Body of pancreas (tissue), 4 donors: ENCODE results near the gene CDC42EP5. TPM values are rescaled to one million over a fixed set of nuclear protein-coding genes. Genes with fewer than 3 reads are reported as not detected.
"Not testable (repeated sequence)": the region's sequence is repeated elsewhere in the genome, so short reads cannot be mapped to it uniquely, and the experiment has no call there.

Experiments used
- ATAC-seq: fragments of 150-250 bp; one replicate; pipeline ENCODE4 v1.9.1; 2016
- DNase-seq, 4 donors: peaks; one replicate each; pipeline ENCODE4 v3.0.0-alpha.2; 2019
- H3K27ac ChIP-seq, 4 donors: fragments of 200-600 bp; sonication (generic); 1 replicate in 3 of 4; 2 replicates in 1 of 4; pipeline versions ENCODE4 v1.5.1 to v1.6.1; 2016 to 2019; ENCODE audit warnings: mild to moderate bottlenecking in 1 of 4, mixed read lengths in 1 of 4, moderate library complexity in 1 of 4
- H3K27me3 ChIP-seq, 2 donors: fragments of 200-600 bp; sonication (generic); one replicate each; pipeline ENCODE4 v1.6.0; 2016; ENCODE audit warnings: mild to moderate bottlenecking in 1 of 2
- H3K36me3 ChIP-seq, 2 donors: fragments of 200-600 bp; sonication (generic); replicated peaks in 1 of 2; 2 replicates each; pipeline ENCODE4 v1.5.1; 2016; ENCODE audit warnings: low read depth in 2 of 2; ENCODE audit not compliant: insufficient read depth in 1 of 2
- H3K4me1 ChIP-seq: fragments of 200-600 bp; sonication (generic); one replicate; pipeline ENCODE4 v1.6.0; 2016
- H3K4me3 ChIP-seq, 2 donors: fragments of 200-600 bp; sonication (generic); 1 replicate in 1 of 2; 2 replicates in 1 of 2; pipeline ENCODE4 v1.5.1; 2016 to 2019
- H3K9me3 ChIP-seq, 3 donors: fragments of 200-600 bp; sonication (generic); 1 replicate in 2 of 3; 2 replicates in 1 of 3; pipeline ENCODE4 v1.5.1; 2016
- POLR2A ChIP-seq, 3 donors: fragments of 450-650 bp; IDR thresholded peaks; one replicate each; pipeline ENCODE4 v1.6.1; 2016; ENCODE audit warnings: antibody characterized with exemption in 3 of 3, mild to moderate bottlenecking in 2 of 3
- WGBS, 2 donors: methylation state at CpG; one replicate each; pipeline ENCODE4 v1.1.5; 2017; 5-methylcytosine and 5-hydroxymethylcytosine counted together
- intact Hi-C: fragments of 100-400 bp; cut with DNase I; formaldehyde crosslinking; loops from one replicate; pipeline ENCODE4 v1.15.1; 2023
- total RNA-seq, 2 donors: library from RNA; depleted of rRNA; stranded (reverse); fragments of >200 nt; gene quantifications; one replicate each; pipeline ENCODE4 v1.1.0, GENCODE V29; 2016
- TF ChIP-seq, protein P1 (sequence below), 7 experiments: fragments of 450-650 bp in 4 of 7; fragments of 200-600 bp in 3 of 7; sonication (generic) in 3 of 7; IDR thresholded peaks; one replicate each; pipeline ENCODE4 v1.5.1; 2016 to 2019; ENCODE audit warnings: antibody characterized with exemption in 7 of 7

CDC42EP5 gene
- total RNA-seq, 2 donors from 2014 or later = 18.2 to 92.9 TPM

DNA sequence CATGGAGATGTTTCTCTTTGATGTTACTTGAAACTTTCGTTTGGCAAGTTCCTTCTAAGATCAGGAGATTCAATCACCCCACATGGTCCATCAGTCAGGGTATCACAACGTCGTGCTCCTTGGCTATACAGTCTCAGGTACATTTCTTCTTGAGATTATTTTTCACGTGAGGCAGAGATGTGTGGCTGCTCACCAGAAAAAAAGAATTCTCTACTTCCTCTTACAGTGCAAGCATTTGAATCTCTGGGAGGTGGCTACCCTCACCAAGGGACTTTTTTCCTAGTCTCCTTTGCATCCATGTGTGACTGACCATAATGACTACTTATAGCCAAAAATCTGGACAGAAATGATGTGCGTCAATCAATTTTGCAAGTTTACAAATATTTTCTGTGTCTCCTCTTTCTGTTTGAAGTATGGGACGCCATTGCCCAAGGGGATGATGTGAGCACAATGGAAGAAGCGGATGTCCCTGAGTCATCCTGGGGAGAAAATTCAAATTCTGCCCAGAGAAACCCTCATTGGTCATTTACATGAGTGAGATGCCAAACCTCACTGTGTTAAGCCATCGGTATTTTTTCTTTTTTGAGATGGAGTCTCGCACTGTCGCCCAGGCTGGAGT lies 21.0 kb upstream of the CDC42EP5 start:
- Histone ChIP-seq H3K4me3 (no peak overlapping the region), H3K36me3 (no peaks in the 10 kb centered on the region), H3K27me3 (peaks cover 0 to 4% of the 10 kb centered on the region in 2 donors), H3K27ac (no peak overlapping the region), H3K9me3 (no peaks in the 10 kb centered on the region), H3K4me1 (no peaks in the 10 kb centered on the region)
- DNase-seq (no peak), ATAC-seq (no peak)
- intact Hi-C loops = no loop called here
- WGBS, 2 donors = 53 to 57% methylated on average over 10 of the region's 10 CpGs
- TF ChIP-seq, protein P1, sequence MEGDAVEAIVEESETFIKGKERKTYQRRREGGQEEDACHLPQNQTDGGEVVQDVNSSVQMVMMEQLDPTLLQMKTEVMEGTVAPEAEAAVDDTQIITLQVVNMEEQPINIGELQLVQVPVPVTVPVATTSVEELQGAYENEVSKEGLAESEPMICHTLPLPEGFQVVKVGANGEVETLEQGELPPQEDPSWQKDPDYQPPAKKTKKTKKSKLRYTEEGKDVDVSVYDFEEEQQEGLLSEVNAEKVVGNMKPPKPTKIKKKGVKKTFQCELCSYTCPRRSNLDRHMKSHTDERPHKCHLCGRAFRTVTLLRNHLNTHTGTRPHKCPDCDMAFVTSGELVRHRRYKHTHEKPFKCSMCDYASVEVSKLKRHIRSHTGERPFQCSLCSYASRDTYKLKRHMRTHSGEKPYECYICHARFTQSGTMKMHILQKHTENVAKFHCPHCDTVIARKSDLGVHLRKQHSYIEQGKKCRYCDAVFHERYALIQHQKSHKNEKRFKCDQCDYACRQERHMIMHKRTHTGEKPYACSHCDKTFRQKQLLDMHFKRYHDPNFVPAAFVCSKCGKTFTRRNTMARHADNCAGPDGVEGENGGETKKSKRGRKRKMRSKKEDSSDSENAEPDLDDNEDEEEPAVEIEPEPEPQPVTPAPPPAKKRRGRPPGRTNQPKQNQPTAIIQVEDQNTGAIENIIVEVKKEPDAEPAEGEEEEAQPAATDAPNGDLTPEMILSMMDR (IDR thresholded peaks at IDR 0.05) = no peak
- no peak for TF ChIP-seq POLR2A (IDR thresholded peaks at IDR 0.05)

DNA sequence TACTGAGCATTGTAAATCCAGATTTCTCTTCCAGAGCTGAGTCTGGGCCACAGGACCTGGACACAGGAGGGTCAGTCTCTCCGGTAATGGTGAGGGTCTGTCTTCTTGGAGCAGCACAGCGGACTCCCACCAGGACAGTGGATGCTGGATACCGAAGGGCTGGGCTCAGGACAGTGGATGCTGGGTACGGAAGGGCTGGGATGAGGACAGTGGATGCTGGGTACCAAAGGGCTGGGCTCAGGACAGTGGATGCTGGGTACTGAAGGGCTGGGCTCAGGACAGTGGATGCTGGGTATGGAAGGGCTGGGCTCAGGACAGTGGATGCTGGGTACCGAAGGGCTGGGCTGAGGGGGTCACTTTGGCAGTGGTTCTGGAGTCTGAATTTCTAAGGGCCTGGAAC lies 20.0 kb upstream of the CDC42EP5 start:
- H3K27ac ChIP-seq, ATAC-seq, intact Hi-C loops, H3K4me3 ChIP-seq, H3K9me3 ChIP-seq, DNase-seq, H3K27me3 ChIP-seq, H3K4me1 ChIP-seq, H3K36me3 ChIP-seq: not testable (repeated sequence)
- 67% methylated on average over 5 of the region's 5 CpGs; no CpG with 5 or more reads in 1 of the 2 donors for whole genome bisulfite sequencing, 2 donors

DNA sequence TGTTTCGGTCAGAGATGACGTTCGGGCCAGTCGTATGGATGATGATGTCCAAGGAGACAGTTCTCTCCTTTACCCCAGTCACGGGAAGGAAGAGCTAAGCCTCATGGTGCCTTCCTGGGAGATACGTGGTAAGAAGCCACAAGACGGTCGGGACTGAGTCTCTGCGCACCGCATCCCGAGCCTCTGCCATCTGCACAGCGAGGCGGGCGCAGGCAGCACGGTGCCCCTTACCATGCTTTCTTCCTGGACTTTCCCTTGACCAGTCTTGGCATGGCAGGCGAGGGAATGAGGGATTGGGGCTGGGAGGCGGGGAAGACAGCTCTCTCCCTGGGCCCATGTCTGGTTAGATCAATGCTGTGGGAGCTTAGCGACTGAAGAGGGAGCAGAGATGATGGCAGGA lies 19.5 kb upstream of the CDC42EP5 start:
- no peak overlapping the region for H3K27ac ChIP-seq
- no peak for TF ChIP-seq POLR2A (IDR thresholded peaks at IDR 0.05)
- TF ChIP-seq, protein P1 (IDR thresholded peaks at IDR 0.05) = no peak
- peaks cover 0 to 4% of the 10 kb centered on the region in 2 donors for H3K27me3 ChIP-seq
- no peaks in the 10 kb centered on the region for H3K36me3 ChIP-seq
- intact Hi-C loops = no loop called here
- H3K4me3 ChIP-seq = no peak overlapping the region
- WGBS, 2 donors = 74 to 83% methylated on average over 16 to 18 of the region's 18 CpGs
- DNase-seq (no peak), ATAC-seq (no peak)
- no peaks in the 10 kb centered on the region for H3K9me3 ChIP-seq
- no peaks in the 10 kb centered on the region for H3K4me1 ChIP-seq

DNA sequence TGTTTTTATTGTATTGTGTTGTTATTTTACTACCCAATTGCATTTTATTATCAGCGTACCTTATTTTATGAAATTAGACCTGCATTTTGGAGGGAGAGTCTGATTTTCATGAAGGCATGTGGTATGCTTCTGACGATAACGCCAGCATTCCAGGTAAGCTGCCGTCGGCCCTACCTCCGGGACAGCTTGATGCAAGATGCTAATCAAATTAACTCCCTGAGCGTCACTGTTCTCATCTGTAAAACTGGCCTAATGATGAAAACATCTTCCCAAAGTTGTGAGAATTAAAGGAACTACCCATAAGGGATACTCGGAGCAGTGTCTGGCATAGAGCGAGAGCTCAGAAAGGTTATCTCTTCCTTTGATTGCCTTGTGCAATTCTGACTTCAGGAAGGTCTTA lies 16.7 kb upstream of the CDC42EP5 start:
- 38 to 39% methylated on average over 9 of the region's 9 CpGs for WGBS, 2 donors
- Histone ChIP-seq H3K36me3 (no peaks in the 10 kb centered on the region), H3K4me3 (no peak overlapping the region), H3K27me3 (peaks cover 0 to under 1% of the 10 kb centered on the region in 2 donors), H3K27ac (no peak overlapping the region), H3K4me1 (no peaks in the 10 kb centered on the region), H3K9me3 (no peaks in the 10 kb centered on the region)
- no peak for DNase-seq
- intact Hi-C loops = loop anchor here (10.0 kb wide), 1 partner anchor 185 kb away; no protein-coding TSS in a partner anchor
- no peak for ATAC-seq
- TF ChIP-seq, protein P1 (IDR thresholded peaks at IDR 0.05) = no peak
- no peak for TF ChIP-seq POLR2A (IDR thresholded peaks at IDR 0.05)

DNA sequence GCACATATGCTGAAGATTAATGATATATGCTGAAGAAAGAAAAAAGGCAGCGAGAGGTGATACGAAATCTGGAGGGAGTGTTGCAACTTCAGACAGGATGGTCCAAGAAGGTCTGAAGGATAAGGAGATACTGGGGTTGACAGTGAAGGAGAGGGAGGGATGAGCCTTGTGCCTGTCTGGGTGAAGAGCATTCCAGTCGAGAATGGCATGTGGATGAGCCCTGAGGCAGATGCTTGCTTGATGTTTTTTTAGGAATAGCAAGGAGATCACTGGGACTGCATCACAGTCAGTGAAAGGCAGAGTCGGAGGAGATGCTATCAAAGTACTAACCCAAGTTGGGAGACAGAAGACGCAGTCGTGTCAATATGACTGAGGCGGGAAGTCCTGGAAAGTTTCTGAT lies 16.2 kb upstream of the CDC42EP5 start:
- no peak overlapping the region for H3K27ac ChIP-seq
- peaks cover 0 to 5% of the 10 kb centered on the region in 2 donors for H3K27me3 ChIP-seq
- DNase-seq (no peak), ATAC-seq (no peak)
- intact Hi-C loops = loop anchor here (10.0 kb wide), 1 partner anchor 185 kb away; no protein-coding TSS in a partner anchor
- no peaks in the 10 kb centered on the region for H3K36me3 ChIP-seq
- WGBS, 2 donors = 52 to 66% methylated on average over 7 of the region's 7 CpGs
- no peak overlapping the region for H3K4me3 ChIP-seq
- no peak for TF ChIP-seq POLR2A (IDR thresholded peaks at IDR 0.05)
- TF ChIP-seq, protein P1 (IDR thresholded peaks at IDR 0.05) = no peak
- H3K9me3 ChIP-seq = no peaks in the 10 kb centered on the region
- H3K4me1 ChIP-seq = no peaks in the 10 kb centered on the region
